Panc1 (cell line): ENCODE measurements around the gene NEGR1. TPM values are rescaled to one million over a fixed set of nuclear protein-coding genes. Genes with fewer than 3 reads are reported as not detected.
A peak's percentile ranks its signal among the peaks of the same experiment; 100 is the strongest.

Experiments used
- ATAC-seq: fragments of 200-7000 bp; cut with Tn5 transposase; 2 replicates; pipeline ENCODE4 v1.9.1; 2020; ENCODE audit warnings: mild to moderate bottlenecking, moderate library complexity
- BruUV-seq: library from RNA; stranded (reverse); fragments of 400-500 nt; replicated peaks from 2 replicates; lab custom pipeline; 2021; lab: Mats Ljungman, UMichigan
- CTCF ChIA-PET: fragments of 300-600 bp; sonication (Branson Sonifier 250); formaldehyde crosslinking; loops from one replicate; lab custom pipeline; 2022; ENCODE audit warnings: antibody characterized with exemption; lab: Charles Lee
- POLR2A ChIA-PET: fragments of 300-600 bp; sonication (Branson Sonifier 250); formaldehyde crosslinking; loops from one replicate; lab custom pipeline; 2022; ENCODE audit warnings: antibody characterized with exemption; lab: Charles Lee
- DNase-seq: peaks from one replicate; pipeline ENCODE4 v3.0.0-alpha.2; 2010; ENCODE audit warnings: low read depth, low spot score
- H3K27ac ChIP-seq: 2 replicates; pipeline ENCODE4 v1.5.1; 2011; ENCODE audit warnings: mild to moderate bottlenecking, low read length, inconsistent platforms
- H3K27me3 ChIP-seq: fragments of 200-500 bp; sonication (Bioruptor generic); 2 replicates; pipeline ENCODE4 v1.6.0; 2014; ENCODE audit warnings: low read length, inconsistent platforms; ENCODE audit not compliant: control insufficient read depth, insufficient read depth
- H3K36me3 ChIP-seq: fragments of 200-500 bp; sonication (Bioruptor generic); 2 replicates; pipeline ENCODE4 v1.5.1; 2014; ENCODE audit warnings: inconsistent platforms, mild to moderate bottlenecking, low read length, moderate library complexity; ENCODE audit not compliant: control insufficient read depth, insufficient read depth
- H3K4me1 ChIP-seq: 2 replicates; pipeline ENCODE4 v1.5.1; 2011; ENCODE audit warnings: inconsistent platforms, mild to moderate bottlenecking, low read length, moderate library complexity; ENCODE audit not compliant: control insufficient read depth, insufficient read depth
- H3K4me3 ChIP-seq, 2 experiments: 2 replicates each; pipeline ENCODE4 v1.5.1; 2011 to 2012; ENCODE audit warnings: low read depth in 2 of 2, low read length in 2 of 2, mild to moderate bottlenecking in 2 of 2, inconsistent platforms in 1 of 2, moderate library complexity in 1 of 2
- H3K9me3 ChIP-seq: fragments of 200-500 bp; sonication (Bioruptor generic); 2 replicates; pipeline ENCODE4 v1.5.1; 2014; ENCODE audit warnings: low read depth, mild to moderate bottlenecking, inconsistent platforms, low read length, moderate library complexity; ENCODE audit not compliant: control insufficient read depth, insufficient read depth
- CTCF ChIP-seq: fragments of 450-650 bp; IDR thresholded peaks from 2 replicates; pipeline ENCODE4 v1.5.1; 2017; ENCODE audit warnings: mild to moderate bottlenecking
- POLR2AphosphoS5 ChIP-seq: IDR thresholded peaks from 2 replicates; pipeline ENCODE4 v1.6.1; 2012; ENCODE audit warnings: mild to moderate bottlenecking, low read depth, low read length, moderate library complexity
- REST ChIP-seq, 2 experiments: IDR thresholded peaks; 2 replicates each; pipeline ENCODE4 v1.6.1; 2011 to 2012; ENCODE audit warnings: low read depth in 2 of 2, control low read depth in 1 of 2, low read length in 1 of 2, mild to moderate bottlenecking in 1 of 2, moderate library complexity in 1 of 2; ENCODE audit not compliant: insufficient read depth in 1 of 2
- SIN3A ChIP-seq: IDR thresholded peaks from 2 replicates; pipeline ENCODE4 v1.6.1; 2012; ENCODE audit warnings: low read depth, mild to moderate bottlenecking, low read length, moderate library complexity, borderline replicate concordance; ENCODE audit not compliant: insufficient read depth
- TCF7L2 ChIP-seq: IDR thresholded peaks from 2 replicates; pipeline ENCODE4 v1.6.1; 2011; ENCODE audit warnings: mild to moderate bottlenecking, low read depth, low read length, inconsistent platforms
- in situ Hi-C: cut with HindIII; loops from 2 replicates; pipeline ENCODE4 v1.10.0; 2016; ENCODE audit warnings: low sequenced_read_pairs, low pct_unique_long_range_greater_than_20kb
- intact Hi-C: fragments of 100-400 bp; cut with micrococcal nuclease; formaldehyde crosslinking; loops from one replicate; pipeline ENCODE4 v1.10.0; 2022; ENCODE audit not compliant: unreplicated experiment
- total RNA-seq: library from RNA; stranded (reverse); gene quantifications from one replicate; pipeline ENCODE4 v1.2.1, GENCODE V29; 2021; ENCODE audit not compliant: unreplicated experiment

Gene NEGR1
- total RNA-seq, 1 experiment from 2014 or later, result 2.7 TPM

- CTCF ChIA-PET, result no interaction called here
- no peak for DNase-seq
- POLR2A ChIA-PET, result no interaction called here
- H3K27me3 ChIP-seq, result no peaks in the 10 kb centered on the region
- no peaks in the 10 kb centered on the region for H3K36me3 ChIP-seq
- ATAC-seq, result no peak
- intact Hi-C loops, result no loop called here
- no peaks in the 10 kb centered on the region for H3K9me3 ChIP-seq
- in situ Hi-C loops, result no loop called here
- no peak overlapping the region for H3K27ac ChIP-seq
- H3K4me3 ChIP-seq, result no peak overlapping the region
- BruUV-seq, result no TSS peak
- no peak for TF ChIP-seq TCF7L2
- no peak for TF ChIP-seq SIN3A
- no peak for TF ChIP-seq CTCF
- TF ChIP-seq REST (IDR thresholded peaks at IDR 0.05; ENCODE audit: insufficient read depth in 1 of 2, low read depth in 2 of 2, low read length in 1 of 2), result no peak
- no peak for TF ChIP-seq POLR2AphosphoS5
- no peaks in the 10 kb centered on the region for H3K4me1 ChIP-seq
Observed at GRCh38 chr1:72050551-72050950, 231.8 kb downstream of the NEGR1 start.

- DNase-seq (no peak), ATAC-seq (no peak)
- no peaks in the 10 kb centered on the region for H3K36me3 ChIP-seq
- H3K27me3 ChIP-seq, result no peaks in the 10 kb centered on the region
- ChIA-PET POLR2A (interaction anchor here (0.6 kb wide), 1 partner anchor 201 kb away, joined by 3 read pairs; no protein-coding TSS in a partner anchor), CTCF (interaction anchor here (0.6 to 0.7 kb wide), 5 partner anchors 17 to 1441 kb away, joined by 4 to 12 read pairs (median 5); no protein-coding TSS in a partner anchor)
- no TSS peak for BruUV-seq
- H3K27ac ChIP-seq, result no peak overlapping the region
- no peak overlapping the region for H3K4me3 ChIP-seq
- H3K9me3 ChIP-seq, result no peaks in the 10 kb centered on the region
- no peaks in the 10 kb centered on the region for H3K4me1 ChIP-seq
- in situ Hi-C loops (no loop called here), intact Hi-C loops (loop anchor here (5.0 kb wide), 1 partner anchor 451 kb away; no protein-coding TSS in a partner anchor)
- no peak for TF ChIP-seq POLR2AphosphoS5
- TF ChIP-seq SIN3A, result no peak
- TF ChIP-seq REST (IDR thresholded peaks at IDR 0.05; ENCODE audit: insufficient read depth in 1 of 2, low read depth in 2 of 2, low read length in 1 of 2), result no peak
- peak; percentile 44; the same call in 1 of the 2 replicates for TF ChIP-seq CTCF
- TF ChIP-seq TCF7L2, result no peak
Observed at GRCh38 chr1:72037745-72038343, 244.5 kb downstream of the NEGR1 start.
